Body of pancreas (tissue), 4 donors: ENCODE data around the gene CBFA2T3.

Experiments used
- CTCF ChIP-seq, 7 experiments: fragments of 450-650 bp in 4 of 7; fragments of 200-600 bp in 3 of 7; sonication (generic) in 3 of 7; IDR thresholded peaks; one replicate each; pipeline ENCODE4 v1.5.1; 2016 to 2019; ENCODE audit warnings: antibody characterized with exemption in 7 of 7
- POLR2A ChIP-seq, 3 donors: fragments of 450-650 bp; IDR thresholded peaks; one replicate each; pipeline ENCODE4 v1.6.1; 2016; ENCODE audit warnings: antibody characterized with exemption in 3 of 3, mild to moderate bottlenecking in 2 of 3

- no peak for TF ChIP-seq CTCF (IDR thresholded peaks at IDR 0.05)
- TF ChIP-seq POLR2A (IDR thresholded peaks at IDR 0.05), result no peak
Measured at GRCh38 chr16:88861359-88861758, 115.6 kb downstream of the CBFA2T3 start.
